Lung (tissue), 12 donors: ENCODE measurements around the gene IL24. TPM values are rescaled to one million over a fixed set of nuclear protein-coding genes. Genes with fewer than 3 reads are reported as not detected.
"Not testable (repeated sequence)": the region's sequence is repeated elsewhere in the genome, so short reads cannot be mapped to it uniquely, and the experiment has no call there.

Experiments used
- ATAC-seq: fragments of 200-7000 bp; cut with Tn5 transposase; one replicate; pipeline ENCODE4 v1.9.1; 2020; ENCODE audit warnings: moderate number of reproducible peaks; ENCODE audit not compliant: insufficient read depth, low FRiP score
- DNase-seq, 3 donors: peaks; one replicate each; pipeline ENCODE4 v3.0.0-alpha.2; 2013 to 2017
- H3K27ac ChIP-seq, 2 donors: one replicate each; pipeline ENCODE4 v1.5.1; 2013; ENCODE audit warnings: mild to moderate bottlenecking in 2 of 2, moderate library complexity in 2 of 2, control low read depth in 1 of 2, inconsistent platforms in 1 of 2, low read depth in 1 of 2, low read length in 1 of 2
- H3K27me3 ChIP-seq, 3 donors: one replicate each; pipeline ENCODE4 v1.5.1; 2013; ENCODE audit warnings: low read length in 2 of 3; ENCODE audit not compliant: control insufficient read depth in 3 of 3, insufficient read depth in 3 of 3
- H3K36me3 ChIP-seq, 4 donors: one replicate each; pipeline ENCODE4 v1.5.1; 2013; ENCODE audit warnings: low read length in 4 of 4, mild to moderate bottlenecking in 1 of 4, moderate library complexity in 1 of 4; ENCODE audit not compliant: control insufficient read depth in 4 of 4, insufficient read depth in 4 of 4
- H3K4me1 ChIP-seq, 5 donors: one replicate each; pipeline ENCODE4 v1.5.1; 2013; ENCODE audit warnings: low read length in 5 of 5, mild to moderate bottlenecking in 2 of 5, moderate library complexity in 1 of 5; ENCODE audit not compliant: control insufficient read depth in 5 of 5, insufficient read depth in 5 of 5
- H3K4me3 ChIP-seq: one replicate; pipeline ENCODE4 v1.5.1; 2013; ENCODE audit warnings: mild to moderate bottlenecking, control low read depth, moderate library complexity
- H3K9ac ChIP-seq, 2 donors: one replicate each; pipeline ENCODE4 v1.5.1; 2013; ENCODE audit warnings: low read length in 2 of 2, control low read depth in 1 of 2; ENCODE audit not compliant: insufficient read depth in 1 of 2
- H3K9me3 ChIP-seq, 4 donors: one replicate each; pipeline ENCODE4 v1.5.1; 2013; ENCODE audit warnings: low read length in 3 of 4, mild to moderate bottlenecking in 1 of 4, moderate library complexity in 1 of 4; ENCODE audit not compliant: control insufficient read depth in 4 of 4, insufficient read depth in 3 of 4
- WGBS, 2 donors: extraction: QIAGEN DNeasy Blood & Tissue Kit; methylation state at CpG; one replicate each; pipeline ENCODE4 v1.1.7; 2013; 5-methylcytosine and 5-hydroxymethylcytosine counted together
- polyA plus RNA-seq, 2 donors: library from polyadenylated mRNA; stranded (reverse); fragments of 200-250 nt; gene quantifications; one replicate each; pipeline ENCODE4 v1.2.1, GENCODE V29; 2013
- total RNA-seq, 2 donors: library from RNA; depleted of rRNA in 1 of 2; stranded (reverse); fragments of >200 nt in 1 of 2; gene quantifications; one replicate each; pipeline ENCODE4 v1.2.1, GENCODE V29; 2014 to 2021
- TF ChIP-seq, protein P1 (sequence below): IDR thresholded peaks from 2 replicates; pipeline ENCODE4 v1.5.1; 2012; ENCODE audit warnings: mild to moderate bottlenecking; ENCODE audit errors: control extremely low read depth, extremely low read depth
- donor health status: control.
- donor health status: control.
- donor health status: Bipolar disorder and iron deficiency.
- donor health status: healthy.
- donor health status: DM: yes; HTN: yes; CAD: no.

The IL24 gene
- total and polyA plus RNA-seq, 4 donors = 0.67 to 8.7 TPM; not detected in 2

DNA sequence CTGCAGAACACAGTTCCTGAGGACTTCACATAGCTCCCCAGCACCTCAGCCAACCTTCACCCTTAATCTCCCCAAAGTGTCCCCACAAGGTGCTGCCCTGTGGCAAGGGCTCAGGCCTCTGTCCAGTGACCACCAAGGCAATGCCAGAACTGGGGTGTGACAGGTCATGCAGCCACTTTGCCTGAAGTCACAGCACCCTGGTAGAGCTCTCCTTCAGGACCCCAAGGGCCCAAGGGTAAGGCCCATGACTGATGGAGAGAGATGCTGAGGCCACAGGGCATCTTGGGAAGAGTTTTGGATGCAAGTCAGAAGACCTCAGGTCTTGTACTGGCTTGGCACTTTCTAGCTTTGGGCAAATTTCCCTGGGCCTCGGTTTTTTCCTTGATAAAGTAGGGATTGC, 25.3 kb downstream of the IL24 start:
- Histone ChIP-seq H3K4me3 (no peak overlapping the region), H3K9me3 (peaks cover 0 to 3% (median 1%) of the 10 kb centered on the region in 4 donors), H3K27ac (peak overlapping the region in 1 of 2 donors; percentile 60), H3K36me3 (no peaks in the 10 kb centered on the region), H3K4me1 (peaks cover 0 to 15% (median 0%) of the 10 kb centered on the region in 5 donors), H3K27me3 (no peaks in the 10 kb centered on the region), H3K9ac (no peak overlapping the region)
- TF ChIP-seq, protein P1, sequence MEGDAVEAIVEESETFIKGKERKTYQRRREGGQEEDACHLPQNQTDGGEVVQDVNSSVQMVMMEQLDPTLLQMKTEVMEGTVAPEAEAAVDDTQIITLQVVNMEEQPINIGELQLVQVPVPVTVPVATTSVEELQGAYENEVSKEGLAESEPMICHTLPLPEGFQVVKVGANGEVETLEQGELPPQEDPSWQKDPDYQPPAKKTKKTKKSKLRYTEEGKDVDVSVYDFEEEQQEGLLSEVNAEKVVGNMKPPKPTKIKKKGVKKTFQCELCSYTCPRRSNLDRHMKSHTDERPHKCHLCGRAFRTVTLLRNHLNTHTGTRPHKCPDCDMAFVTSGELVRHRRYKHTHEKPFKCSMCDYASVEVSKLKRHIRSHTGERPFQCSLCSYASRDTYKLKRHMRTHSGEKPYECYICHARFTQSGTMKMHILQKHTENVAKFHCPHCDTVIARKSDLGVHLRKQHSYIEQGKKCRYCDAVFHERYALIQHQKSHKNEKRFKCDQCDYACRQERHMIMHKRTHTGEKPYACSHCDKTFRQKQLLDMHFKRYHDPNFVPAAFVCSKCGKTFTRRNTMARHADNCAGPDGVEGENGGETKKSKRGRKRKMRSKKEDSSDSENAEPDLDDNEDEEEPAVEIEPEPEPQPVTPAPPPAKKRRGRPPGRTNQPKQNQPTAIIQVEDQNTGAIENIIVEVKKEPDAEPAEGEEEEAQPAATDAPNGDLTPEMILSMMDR = no peak
- no peak for ATAC-seq
- no peak for DNase-seq
- 36 to 69% methylated on average over 1 of the region's 1 CpG for WGBS, 2 donors

DNA sequence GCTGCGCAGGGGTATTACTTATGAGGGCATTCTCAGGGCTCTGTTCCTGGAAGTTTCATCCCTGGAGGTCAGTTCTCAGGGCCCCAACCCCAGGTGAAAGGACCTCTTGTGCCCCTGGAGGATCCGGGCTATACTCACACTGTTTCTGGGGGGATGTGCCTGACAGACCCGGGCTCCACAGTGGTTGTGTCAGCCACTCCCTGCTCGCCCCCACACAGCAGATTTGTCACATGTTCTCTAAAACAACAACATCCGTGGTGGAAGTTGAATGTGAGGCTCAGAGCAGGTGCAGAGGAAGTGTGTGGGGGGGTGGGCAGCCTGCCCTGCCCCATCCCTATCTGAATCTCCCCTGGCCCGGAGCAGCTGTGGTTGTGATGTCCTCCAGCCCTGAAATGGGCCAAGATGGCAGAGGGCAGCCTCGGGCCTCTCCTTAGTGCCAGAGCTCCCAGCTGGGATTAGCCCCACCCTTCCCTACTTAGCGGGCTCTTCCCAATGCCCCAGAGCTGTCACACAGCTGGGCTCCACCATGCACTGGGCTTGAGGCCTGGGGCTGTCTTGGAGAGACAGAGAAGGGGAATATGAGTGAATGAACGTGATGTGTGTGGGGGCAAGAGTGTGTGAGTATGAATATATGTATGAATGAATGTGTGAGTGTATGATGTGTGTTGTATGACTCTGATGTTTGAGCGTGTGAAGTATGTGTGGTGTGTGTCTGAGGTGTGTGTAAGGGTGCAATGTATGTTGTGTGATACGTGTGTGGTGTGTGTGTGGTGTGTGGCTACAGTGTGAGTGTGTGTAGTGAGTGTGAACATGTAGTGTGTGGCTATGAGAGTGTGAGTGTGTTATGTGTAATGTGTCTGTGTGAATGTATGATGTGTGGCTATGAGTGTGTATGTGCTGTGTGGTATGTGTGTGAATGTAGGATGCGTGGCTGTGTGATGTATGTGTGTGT, 26.0 kb downstream of the IL24 start:
- peaks cover 0 to 3% (median 1%) of the 10 kb centered on the region in 4 donors for H3K9me3 ChIP-seq
- H3K9ac ChIP-seq = no peak overlapping the region
- H3K4me1 ChIP-seq = peaks cover 0 to 15% (median 0%) of the 10 kb centered on the region in 5 donors
- no peak overlapping the region for H3K27ac ChIP-seq
- no peak for ATAC-seq
- no peaks in the 10 kb centered on the region for H3K36me3 ChIP-seq
- peak in 1 of 3 donors; percentile 33 for DNase-seq
- H3K4me3 ChIP-seq = no peak overlapping the region
- H3K27me3 ChIP-seq = no peaks in the 10 kb centered on the region
- TF ChIP-seq, protein P1 = no peak
- WGBS, 2 donors = 49 to 63% methylated on average over 12 of the region's 12 CpGs

DNA sequence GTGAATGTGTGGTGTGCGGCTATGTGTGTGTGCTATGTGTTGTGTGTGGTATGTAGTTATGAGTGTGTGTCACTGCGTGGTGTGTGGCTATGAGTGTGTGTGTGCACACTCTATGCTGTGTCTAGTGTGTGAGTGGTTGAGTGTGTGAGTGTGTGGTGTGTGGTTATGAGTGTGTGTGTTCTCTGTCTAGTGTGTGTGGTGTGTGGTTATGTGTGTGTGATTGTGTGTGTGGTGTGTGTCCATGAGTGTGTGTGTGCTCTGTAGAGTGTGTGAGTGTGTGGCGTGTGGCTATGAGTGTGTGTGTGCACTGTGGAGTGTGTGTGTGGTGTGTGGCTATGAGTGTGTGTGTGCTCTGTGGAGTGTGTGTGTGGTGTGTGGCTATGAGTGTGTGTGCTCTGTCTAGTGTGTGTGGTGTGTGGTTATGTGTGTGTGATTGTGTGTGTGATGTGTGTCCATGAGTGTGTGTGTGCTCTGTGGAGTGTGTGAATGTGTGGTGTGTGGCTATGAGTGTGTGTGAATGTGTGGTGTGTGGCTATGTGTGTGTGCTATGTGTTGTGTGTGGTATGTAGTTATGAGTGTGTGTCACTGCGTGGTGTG, 26.8 kb downstream of the IL24 start:
- not testable (repeated sequence) for H3K9ac ChIP-seq, H3K9me3 ChIP-seq, H3K27me3 ChIP-seq, H3K36me3 ChIP-seq, H3K4me3 ChIP-seq, ATAC-seq, DNase-seq
- WGBS, 2 donors = 96 to 97% methylated on average over 4 of the region's 4 CpGs
- Histone ChIP-seq H3K27ac (peak overlapping the region in 1 of 2 donors; percentile 7), H3K4me1 (peaks cover 0 to 15% (median 0%) of the 10 kb centered on the region in 5 donors)

DNA sequence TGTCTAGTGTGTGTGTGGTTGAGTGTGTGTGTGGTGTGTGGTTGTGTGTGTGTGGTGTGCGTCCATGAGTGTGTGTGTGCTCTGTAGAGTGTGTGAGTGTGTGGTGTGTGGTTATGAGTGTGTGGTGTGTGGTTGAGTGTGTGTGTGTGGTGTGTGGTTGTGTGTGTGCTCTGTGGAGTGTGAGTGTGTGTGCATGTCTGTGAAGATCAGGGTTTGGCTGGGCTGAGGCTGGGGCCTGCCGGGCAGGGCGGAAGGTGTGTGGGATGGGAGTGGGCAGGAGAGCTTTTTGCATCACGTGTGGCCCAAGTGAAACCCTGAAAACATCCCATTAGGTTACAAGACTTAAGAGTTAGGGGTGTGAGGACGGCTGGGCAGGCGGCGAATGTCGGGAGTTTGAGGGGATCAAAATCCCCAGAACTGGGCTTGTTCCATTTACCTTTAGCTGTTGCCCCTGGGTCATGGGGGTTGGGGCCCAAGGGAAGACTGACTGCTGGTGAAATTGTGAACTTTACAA, 27.4 kb downstream of the IL24 start:
- no peaks in the 10 kb centered on the region for H3K27me3 ChIP-seq
- H3K9ac ChIP-seq = no peak overlapping the region
- WGBS, 2 donors = 76 to 84% methylated on average over 8 of the region's 8 CpGs
- peaks cover 0 to 3% (median 1%) of the 10 kb centered on the region in 4 donors for H3K9me3 ChIP-seq
- no peak overlapping the region for H3K4me3 ChIP-seq
- no peaks in the 10 kb centered on the region for H3K36me3 ChIP-seq
- TF ChIP-seq, protein P1 = no peak
- no peak for ATAC-seq
- peaks cover 0 to 15% (median 0%) of the 10 kb centered on the region in 5 donors for H3K4me1 ChIP-seq
- H3K27ac ChIP-seq = peak overlapping the region in 1 of 2 donors; percentile 23
- no peak for DNase-seq
